GOT3 (cell line): ENCODE measurements around the gene RGS5.
"Not testable (repeated sequence)": the region's sequence is repeated elsewhere in the genome, so short reads cannot be mapped to it uniquely, and the experiment has no call there.

Source experiments
- DNase-seq: peaks from one replicate; lab custom pipeline; 2025; ENCODE audit warnings: mixed read lengths; lab: John Stamatoyannopoulos, UW

The RGS5 gene

DNA sequence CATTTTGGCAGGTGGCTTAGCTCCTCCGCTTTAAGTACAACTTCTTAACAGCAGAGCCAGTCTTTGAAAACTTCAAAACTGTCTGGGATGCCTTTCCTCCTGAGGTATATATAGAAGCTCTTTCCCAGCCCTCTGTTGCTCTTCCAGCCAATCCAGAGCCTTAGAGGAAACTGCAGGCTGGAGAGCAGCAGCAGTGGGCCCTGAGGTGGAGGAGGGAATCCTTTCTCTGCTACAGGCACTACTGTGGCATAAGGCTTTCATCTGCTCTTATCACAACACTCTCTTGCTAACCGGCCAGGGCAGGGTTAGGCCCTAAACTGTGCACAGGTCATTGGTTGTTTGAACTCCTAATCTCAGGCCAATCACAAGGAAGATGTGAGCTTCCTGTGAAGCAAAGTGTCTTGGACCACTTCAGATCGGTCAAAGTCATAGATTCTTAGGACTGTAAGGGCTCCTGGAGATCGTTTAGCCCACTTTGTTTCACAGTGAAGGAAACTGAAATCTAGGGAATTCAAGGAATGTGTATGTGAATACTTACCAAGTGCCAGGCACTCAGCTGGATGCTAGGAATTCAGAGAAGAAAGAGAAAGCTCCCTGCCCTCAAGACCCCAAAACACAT lies at the start of gene RGS5:
Gene RGS5 (minus strand): TSS at position 84 of the 619 bp plus-strand sequence. CDS start 81 bp downstream, at position 3.
- DNase-seq, result no peak

DNA sequence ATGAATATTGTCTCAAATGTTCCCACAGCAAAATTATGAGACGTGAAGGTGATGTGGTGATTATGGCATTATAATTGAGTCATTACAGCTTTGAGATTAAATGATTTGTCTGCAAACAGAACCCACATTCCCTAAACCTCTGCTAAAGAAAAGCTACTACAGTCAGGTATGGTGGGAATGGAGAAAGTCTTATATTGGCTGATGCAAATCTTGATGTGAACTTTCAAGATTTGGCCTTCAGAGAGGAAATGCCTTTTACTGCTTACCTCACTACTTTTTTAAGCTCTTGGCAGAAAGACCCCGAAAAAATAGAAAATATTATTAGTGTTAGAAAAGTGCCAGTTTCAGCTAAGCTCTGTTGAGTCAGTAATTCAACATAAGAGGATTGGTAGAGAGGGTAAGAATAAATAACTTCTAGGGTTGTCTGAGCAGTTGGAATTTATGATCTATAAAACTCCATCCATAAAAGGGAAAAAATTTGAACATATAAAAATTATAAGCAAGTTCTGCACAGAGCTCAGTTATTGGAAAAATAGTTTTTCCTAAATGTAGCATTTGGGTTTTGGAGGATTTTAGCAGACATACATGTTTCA lies 47.8 kb upstream of the RGS5 start:
- DNase-seq, result no peak

DNA sequence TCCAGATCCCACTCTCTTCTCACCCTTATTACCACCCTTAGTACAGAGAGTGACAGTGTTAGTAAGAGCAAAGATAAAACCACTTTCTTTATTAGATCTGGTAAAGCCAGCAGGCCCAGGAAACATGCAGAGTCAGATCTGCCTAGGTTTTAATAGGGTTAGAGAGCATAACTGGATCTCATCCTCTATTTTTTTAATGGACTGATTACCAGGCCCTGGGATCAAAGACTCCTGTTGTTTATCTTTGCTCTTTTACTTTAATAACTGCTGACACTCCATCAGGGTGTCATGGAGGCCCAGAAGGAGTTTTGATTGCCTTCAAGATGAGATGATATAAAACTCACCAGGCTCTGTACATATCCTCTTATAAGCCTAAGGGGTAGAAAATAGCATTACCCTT lies 45.3 kb upstream of the RGS5 start:
- no peak for DNase-seq

DNA sequence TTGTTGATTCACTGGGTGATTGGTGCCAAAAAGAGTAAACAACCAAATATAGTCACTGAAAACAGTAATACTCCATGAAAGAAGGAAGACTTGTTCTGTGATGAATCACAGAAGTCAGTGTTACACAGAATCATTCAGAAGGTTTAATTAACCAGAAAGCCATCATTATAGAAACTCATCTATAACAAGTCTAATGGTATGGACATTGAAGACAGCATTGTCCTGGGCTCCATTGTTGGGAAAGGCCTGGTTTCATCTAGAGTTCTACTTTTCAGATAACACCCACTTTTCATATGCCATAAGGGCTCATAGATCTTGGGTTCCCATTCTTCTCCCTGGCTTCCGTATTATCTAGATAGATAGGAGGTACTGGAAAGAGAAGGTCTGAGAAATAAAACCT lies 41.9 kb upstream of the RGS5 start:
- DNase-seq, result not testable (repeated sequence)

DNA sequence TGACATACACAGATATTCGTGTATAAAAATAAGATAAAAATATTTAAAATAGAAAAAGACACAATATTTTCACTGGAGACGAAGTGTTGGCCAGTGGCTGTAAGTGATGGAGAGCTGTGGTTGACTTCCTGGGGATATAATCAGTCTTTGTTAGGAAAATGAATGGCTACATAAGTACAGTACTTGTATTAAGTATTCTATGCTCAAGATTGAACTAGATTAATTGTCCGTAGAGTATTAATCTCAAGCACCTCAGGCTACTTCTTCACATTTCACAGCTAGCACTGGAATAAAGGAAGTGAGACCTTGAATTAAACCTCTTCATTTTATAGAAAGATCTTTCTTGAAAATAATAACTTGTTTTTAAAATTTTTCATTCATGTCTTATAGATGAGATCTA lies 39.0 kb upstream of the RGS5 start:
- DNase-seq, result no peak

GRCh38 chr1:163240705-163241104 lies 38.0 kb upstream of the RGS5 start:
- no peak for DNase-seq

- not testable (repeated sequence) for DNase-seq
Observed at GRCh38 chr1:163233643-163234042, 30.9 kb upstream of the RGS5 start.

DNA sequence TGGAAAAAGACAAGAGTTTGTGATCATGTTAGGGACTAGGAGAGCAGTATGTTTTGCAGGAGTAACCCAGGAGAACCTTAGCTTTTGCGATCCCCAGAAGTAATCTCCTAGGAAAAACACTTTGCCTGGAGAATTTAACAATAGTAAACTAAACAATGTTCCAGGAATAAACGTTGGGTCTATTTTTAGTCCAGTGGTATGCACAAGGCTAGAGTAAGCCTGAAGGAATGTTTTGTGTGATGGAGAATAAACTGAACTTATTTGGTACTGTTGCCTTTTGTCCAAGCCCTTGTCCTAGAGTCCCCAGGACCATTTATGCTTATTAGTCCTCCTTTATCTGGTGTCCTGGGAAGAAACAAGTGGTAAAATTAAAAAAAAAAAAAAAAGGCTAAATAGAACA lies 28.7 kb upstream of the RGS5 start:
- no peak for DNase-seq

GRCh38 chr1:163230827-163231226 lies 28.1 kb upstream of the RGS5 start:
- no peak for DNase-seq

DNA sequence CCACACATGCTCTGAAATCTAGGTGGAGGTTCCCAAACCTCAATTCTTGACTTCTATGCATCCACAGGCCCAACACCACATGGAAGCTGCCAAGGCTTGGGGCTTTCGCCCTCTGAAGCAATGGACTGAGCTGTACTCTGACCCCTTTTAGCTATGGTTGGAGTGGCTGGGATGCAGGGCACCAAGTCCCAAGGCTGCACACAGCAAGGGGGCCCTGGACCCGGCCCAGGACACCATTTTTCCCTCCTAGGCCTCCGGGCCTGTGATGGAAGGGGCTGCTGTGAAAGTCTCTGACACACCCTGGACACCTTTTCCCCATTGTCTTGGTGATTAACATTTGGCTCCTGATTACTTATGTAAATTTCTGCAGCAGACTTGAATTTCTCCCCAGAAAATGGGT lies 25.6 kb upstream of the RGS5 start:
- not testable (repeated sequence) for DNase-seq

DNA sequence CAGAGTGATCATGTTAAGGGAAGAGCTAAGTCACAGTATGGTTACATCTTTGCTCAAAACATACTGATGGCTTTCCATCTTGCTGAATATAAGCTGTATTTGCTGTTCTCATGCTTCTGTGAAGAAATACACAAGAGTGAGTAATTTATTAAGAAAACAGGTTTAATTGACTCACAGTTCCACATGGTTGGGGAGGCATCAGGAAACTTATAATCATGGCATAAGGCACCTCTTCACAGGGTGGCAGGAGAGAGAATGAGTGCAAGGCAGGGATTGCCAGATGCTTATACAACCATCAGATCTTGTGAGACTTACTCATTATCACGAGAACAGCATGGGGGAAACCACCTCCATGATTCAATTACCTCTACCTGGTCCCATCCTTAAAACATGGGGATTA lies 24.4 kb upstream of the RGS5 start:
- no peak for DNase-seq

GRCh38 chr1:163213626-163214025 lies 10.9 kb upstream of the RGS5 start:
- no peak for DNase-seq

GRCh38 chr1:163211667-163212066 lies 9.0 kb upstream of the RGS5 start:
- DNase-seq, result no peak

GRCh38 chr1:163205513-163205912 lies 2.8 kb upstream of the RGS5 start:
- DNase-seq, result no peak

DNA sequence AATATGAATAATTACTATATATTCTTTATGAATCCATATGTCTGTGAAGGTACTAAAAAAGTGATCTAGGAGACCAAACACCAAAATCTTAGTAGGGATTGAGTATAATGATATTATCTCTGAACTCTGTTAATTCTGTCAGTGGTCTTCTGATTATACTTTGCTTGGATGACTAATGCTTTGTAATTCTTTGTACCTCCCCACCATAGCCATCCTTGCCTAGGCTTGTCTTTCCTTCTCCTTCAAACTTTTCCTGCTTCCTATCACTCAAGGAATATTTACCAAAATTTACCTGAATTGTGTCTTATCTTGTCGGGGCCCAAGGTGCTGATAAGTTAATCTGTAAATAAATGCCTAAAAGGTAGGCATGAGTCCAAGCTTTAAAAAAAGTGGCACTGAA lies 845 bp upstream of the RGS5 start:
- no peak for DNase-seq

DNA sequence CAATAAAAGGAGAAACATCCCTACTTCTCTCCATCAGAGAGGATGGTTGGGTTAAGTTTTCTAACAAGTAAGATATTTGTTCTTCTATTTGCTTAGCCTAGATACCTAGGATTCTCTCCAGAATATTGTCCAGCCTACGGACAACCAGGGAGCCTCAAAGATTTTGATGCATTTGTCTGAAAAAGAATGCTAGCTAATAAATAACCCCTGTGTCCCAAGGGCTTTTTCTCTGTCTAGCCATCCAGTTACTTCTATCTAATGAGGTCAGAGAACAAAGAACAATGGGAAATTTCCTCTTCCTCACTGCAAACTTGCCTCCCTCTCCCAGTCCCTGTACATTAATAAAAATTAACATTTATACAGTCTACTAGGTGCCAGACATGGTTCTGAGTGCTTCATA lies 810 bp downstream of the RGS5 start:
- no peak for DNase-seq

DNA sequence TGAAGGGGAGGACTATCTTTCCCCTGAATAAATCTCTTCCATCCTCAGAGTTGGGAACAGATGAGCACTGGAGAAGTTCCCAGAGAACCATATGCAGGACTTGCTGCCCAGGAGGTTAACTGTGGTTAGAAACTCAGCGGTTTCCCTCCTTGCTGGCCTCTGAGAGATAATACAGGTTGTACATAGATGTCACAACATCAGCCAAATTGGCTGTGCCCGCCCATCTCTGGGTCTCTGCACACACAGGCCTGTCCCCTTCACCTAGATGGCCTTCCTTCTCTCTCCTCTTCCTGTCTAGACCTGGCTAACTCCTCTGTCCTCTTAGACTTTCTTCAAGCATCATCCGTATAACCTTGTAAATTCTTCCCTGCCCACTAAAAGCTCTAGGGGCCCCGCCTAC lies 5.7 kb downstream of the RGS5 start:
- DNase-seq, result no peak

DNA sequence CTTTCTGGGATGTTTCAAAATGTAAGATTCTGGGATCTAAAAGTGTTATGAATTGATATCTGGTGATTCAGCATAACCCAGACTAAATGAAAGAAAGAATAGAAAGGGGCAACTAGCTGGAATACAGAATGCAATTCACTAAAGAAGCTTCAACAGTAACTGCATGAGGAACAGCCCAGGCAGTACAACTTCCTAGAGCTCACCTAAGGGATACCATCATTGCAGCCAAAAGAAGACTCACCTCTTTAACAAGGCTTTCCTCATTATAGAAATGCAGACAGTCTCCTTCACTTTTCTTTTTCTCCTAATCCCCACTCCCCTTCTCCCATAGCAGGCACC lies 6.3 kb downstream of the RGS5 start:
- no peak for DNase-seq

GRCh38 chr1:163195728-163196448 lies 6.8 kb downstream of the RGS5 start:
- DNase-seq, result no peak

- DNase-seq, result no peak
Observed at GRCh38 chr1:163191301-163191700, 11.4 kb downstream of the RGS5 start.

DNA sequence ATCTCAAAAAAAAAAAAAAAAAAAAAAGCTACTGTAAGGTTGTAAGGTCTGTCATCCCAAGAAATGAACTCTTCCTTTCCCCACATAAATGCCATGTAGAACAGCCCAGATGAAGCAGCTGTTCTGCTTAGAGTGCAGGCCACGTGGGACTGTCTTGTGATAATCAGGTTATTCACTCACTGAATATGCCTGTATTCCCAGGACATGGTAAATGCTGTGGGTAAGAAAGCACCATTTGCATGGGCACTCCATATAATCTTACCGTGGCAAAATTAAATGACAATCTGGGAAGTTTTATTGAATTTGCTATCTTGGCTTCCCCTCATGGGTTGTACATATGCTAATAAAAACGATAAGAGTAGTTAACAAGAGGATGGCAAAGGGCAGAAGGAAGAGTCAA lies 13.8 kb downstream of the RGS5 start:
- no peak for DNase-seq

DNA sequence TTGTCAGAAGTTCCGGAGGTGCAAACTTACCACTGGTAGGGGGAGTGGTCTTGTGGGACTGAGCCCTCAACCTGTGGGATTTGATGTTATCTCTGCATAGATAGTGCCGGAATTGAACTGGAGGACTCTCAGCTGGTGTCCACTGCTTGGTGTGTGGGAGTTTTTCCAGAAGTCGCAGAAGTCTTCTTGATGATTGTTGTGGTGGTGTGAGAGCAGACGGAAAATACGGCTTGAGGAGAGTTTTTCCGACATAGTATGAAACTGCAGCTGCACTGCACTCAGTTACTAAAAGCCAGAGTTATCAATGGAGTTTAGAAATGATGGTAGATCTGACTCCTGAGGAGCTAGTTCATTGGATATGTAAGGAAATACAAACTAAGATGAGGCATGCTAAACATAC lies 14.9 kb downstream of the RGS5 start:
- no peak for DNase-seq

- DNase-seq, result no peak
Observed at GRCh38 chr1:163186862-163187261, 15.9 kb downstream of the RGS5 start.
